Fibroblast of skin of right quadriceps (primary cell): ENCODE measurements around the gene ABHD17C.

Experiments used
- DNase-seq: peaks from one replicate; pipeline ENCODE4 v3.0.0-alpha.2; 2013

ABHD17C gene

GRCh38 chr15:80790236-80790635, 95.1 kb downstream of the ABHD17C start:
- no peak for DNase-seq

- DNase-seq, result no peak
Measured at GRCh38 chr15:80791004-80791403, 95.9 kb downstream of the ABHD17C start.

- DNase-seq, result no peak
Measured at GRCh38 chr15:80796407-80796806, 101.3 kb downstream of the ABHD17C start.

DNA sequence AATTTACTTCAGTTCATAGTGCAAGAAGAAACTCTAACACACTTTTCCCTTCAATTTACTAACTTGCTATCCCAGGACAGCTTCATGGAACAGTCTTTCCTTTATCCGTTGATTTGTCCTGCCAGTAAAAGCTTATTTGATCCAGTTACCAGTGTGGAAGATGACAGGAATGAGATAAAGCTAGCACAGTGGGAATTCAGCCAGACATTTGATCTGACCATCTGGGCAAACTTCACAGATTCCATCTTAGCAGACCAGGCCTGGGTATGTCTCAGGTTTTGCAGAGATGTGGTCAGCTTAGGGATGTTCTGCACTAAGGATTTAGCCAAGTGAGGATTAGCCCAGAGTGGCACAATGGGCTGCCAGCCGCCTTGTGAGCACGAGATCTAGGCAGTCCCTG, 103.8 kb downstream of the ABHD17C start:
- no peak for DNase-seq

DNA sequence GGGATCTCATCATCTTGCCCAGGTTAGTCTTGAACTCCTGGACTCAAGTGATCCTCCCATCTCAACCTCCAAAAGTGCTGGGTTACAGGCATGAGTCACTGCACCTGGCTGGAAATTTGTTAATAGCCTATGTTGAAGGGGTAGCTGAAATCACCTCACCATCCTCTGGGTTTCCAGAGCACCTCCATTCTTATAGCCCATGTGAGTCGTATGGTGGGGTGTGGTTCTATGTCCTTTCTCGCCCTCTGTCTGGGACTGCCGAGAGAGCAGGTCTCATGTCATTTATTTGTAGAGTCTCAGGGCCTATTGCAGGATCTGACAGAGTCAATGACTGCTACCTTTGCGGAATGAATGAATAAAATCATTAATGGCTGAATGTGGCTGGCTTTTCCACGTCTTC, 105.0 kb downstream of the ABHD17C start:
- no peak for DNase-seq

DNA sequence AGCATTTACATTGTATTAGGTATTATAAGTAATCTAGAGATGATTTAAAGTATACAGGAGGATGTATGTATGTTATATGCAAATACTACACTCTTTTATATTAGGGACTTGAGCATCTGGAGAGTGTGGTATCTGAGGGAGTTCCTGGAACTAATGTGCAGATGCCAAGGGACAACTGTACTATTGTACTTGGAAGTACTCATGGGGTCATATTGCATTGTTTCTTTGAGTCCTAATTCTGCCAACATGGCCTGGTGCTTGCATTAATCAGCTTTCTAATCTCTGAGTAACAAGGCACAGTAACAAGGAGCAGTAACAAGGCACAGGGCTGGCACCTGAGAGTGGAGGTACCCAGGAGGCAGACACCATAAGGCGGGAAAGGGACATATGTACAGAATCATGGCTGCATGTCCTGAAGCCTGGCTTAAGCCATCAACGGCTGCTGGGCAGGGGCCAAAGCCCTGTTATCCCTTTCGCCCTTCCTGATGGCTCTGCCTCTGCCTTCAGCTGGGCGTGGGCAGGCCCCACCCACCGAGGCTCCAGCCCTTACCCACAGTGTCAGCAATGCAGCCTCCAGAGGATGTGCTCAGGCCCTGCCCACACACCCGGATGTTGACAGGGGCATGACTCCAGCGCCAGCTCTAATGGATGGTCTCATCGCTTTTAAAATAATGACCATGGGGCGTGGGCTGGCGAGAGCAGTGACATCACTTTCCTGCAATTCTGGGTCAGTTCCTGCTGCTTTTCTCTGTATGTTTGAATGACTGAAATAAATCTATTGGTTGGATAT, 107.0 kb downstream of the ABHD17C start:
- no peak for DNase-seq

GRCh38 chr15:80803580-80804525, 108.7 kb downstream of the ABHD17C start:
- DNase-seq, result no peak

DNA sequence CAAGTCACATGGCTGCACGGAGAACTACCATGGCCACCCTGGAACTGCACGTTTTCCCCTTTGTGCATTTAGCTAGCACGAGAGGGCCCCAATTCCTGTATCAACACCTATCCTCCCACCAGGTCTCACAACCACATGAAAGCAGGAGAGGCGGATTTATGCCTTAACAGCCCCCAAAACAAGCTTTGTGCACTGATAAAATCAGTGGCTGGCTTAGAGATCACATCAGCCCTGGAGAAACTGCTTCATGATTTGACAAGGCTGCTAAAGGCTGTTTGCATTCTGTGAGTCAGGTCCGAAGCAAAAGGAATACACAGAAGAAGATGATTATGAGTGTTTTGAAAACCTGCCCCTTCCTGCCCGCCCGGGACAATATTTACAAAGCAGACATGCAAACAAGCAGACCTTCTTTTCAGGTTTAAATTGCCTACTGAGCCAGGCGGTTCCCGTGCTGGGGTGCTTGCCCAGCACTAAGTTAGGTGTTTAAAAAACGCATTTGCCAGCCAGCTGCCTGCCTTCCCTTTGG, 109.9 kb downstream of the ABHD17C start:
- DNase-seq, result no peak
